Calu3 (cell line): ENCODE data around the gene UBAP2L. TPM values are rescaled to one million over a fixed set of nuclear protein-coding genes. Genes with fewer than 3 reads are reported as not detected.
"Not testable (repeated sequence)": the region's sequence is repeated elsewhere in the genome, so short reads cannot be mapped to it uniquely, and the experiment has no call there.

ENCODE experiments used
- BruUV-seq: library from RNA; stranded (reverse); fragments of 400-500 nt; replicated peaks from 2 replicates; lab custom pipeline; 2021; lab: Mats Ljungman, UMichigan
- CTCF ChIA-PET: fragments of 300-600 bp; sonication (Branson Sonifier 250); formaldehyde crosslinking; loops from one replicate; lab custom pipeline; 2022; ENCODE audit warnings: antibody characterized with exemption; lab: Charles Lee
- DNase-seq: peaks from one replicate; pipeline ENCODE4 v3.0.0; 2022
- H3K27ac Mint-ChIP-seq: one replicate; pipeline ENCODE4 v1.8.0; 2022; ENCODE audit warnings: mixed read lengths; ENCODE audit not compliant: unreplicated experiment
- H3K27me3 Mint-ChIP-seq: one replicate; pipeline ENCODE4 v1.8.0; 2022; ENCODE audit warnings: mixed read lengths; ENCODE audit not compliant: unreplicated experiment
- H3K36me3 Mint-ChIP-seq: one replicate; pipeline ENCODE4 v1.8.0; 2022; ENCODE audit warnings: mild to moderate bottlenecking, moderate library complexity, mixed read lengths; ENCODE audit not compliant: insufficient read depth, unreplicated experiment
- H3K4me1 Mint-ChIP-seq: one replicate; pipeline ENCODE4 v1.8.0; 2022; ENCODE audit warnings: mild to moderate bottlenecking, low read depth, mixed read lengths; ENCODE audit not compliant: unreplicated experiment
- H3K4me3 Mint-ChIP-seq: one replicate; pipeline ENCODE4 v1.8.0; 2022; ENCODE audit warnings: mild to moderate bottlenecking, low read depth, moderate library complexity, mixed read lengths; ENCODE audit not compliant: unreplicated experiment
- H3K9me3 Mint-ChIP-seq: one replicate; pipeline ENCODE4 v1.8.0; 2022; ENCODE audit warnings: low read depth, mixed read lengths; ENCODE audit not compliant: unreplicated experiment
- CTCF ChIP-seq: fragments of 200-600 bp; IDR thresholded peaks from one replicate; pipeline ENCODE4 v1.8.0; 2022; ENCODE audit warnings: antibody characterized with exemption; ENCODE audit not compliant: unreplicated experiment
- intact Hi-C: fragments of 100-400 bp; cut with micrococcal nuclease; formaldehyde crosslinking; loops from one replicate; pipeline ENCODE4 v1.10.0; 2022; ENCODE audit not compliant: unreplicated experiment
- microRNA-seq: library from miRNA; unstranded; fragments of <30 nt; microRNA quantifications from one replicate; pipeline ENCODE4 v1.2.0, GENCODE V29; 2022
- total RNA-seq: library from RNA; stranded (reverse); gene quantifications from 2 replicates; pipeline ENCODE4 v1.2.3, GENCODE V29; 2022

Gene UBAP2L
- total RNA-seq, 1 experiment from 2014 or later = 250 TPM

- no peak overlapping the region for H3K4me3 Mint-ChIP-seq
- CTCF ChIA-PET = no interaction called here
- DNase-seq = no peak
- BruUV-seq = no TSS peak
- TF ChIP-seq CTCF = no peak
- no peaks in the 10 kb centered on the region for H3K36me3 Mint-ChIP-seq
- peaks cover 45% of the 10 kb centered on the region for H3K27me3 Mint-ChIP-seq
- no peak overlapping the region for H3K27ac Mint-ChIP-seq
- H3K9me3 Mint-ChIP-seq = no peaks in the 10 kb centered on the region
- peaks cover 8% of the 10 kb centered on the region for H3K4me1 Mint-ChIP-seq
- intact Hi-C loops = no loop called here
These were observed 92.3 kb downstream of the UBAP2L start for GRCh38 chr1:154313066-154313356.

GRCh38 chr1:154314226-154314625, 93.5 kb downstream of the UBAP2L start:
- CTCF ChIA-PET, intact Hi-C loops, H3K4me1 Mint-ChIP-seq, BruUV-seq, H3K4me3 Mint-ChIP-seq, H3K36me3 Mint-ChIP-seq, H3K9me3 Mint-ChIP-seq, DNase-seq, H3K27ac Mint-ChIP-seq: not testable (repeated sequence)
- peaks cover 57% of the 10 kb centered on the region for H3K27me3 Mint-ChIP-seq

GRCh38 chr1:154316704-154317103, 95.9 kb downstream of the UBAP2L start:
- intact Hi-C loops = no loop called here
- Mint-ChIP-seq H3K36me3 (no peaks in the 10 kb centered on the region), H3K27ac (no peak overlapping the region), H3K27me3 (peaks cover 80% of the 10 kb centered on the region), H3K4me3 (no peak overlapping the region), H3K9me3 (no peaks in the 10 kb centered on the region), H3K4me1 (peaks cover 8% of the 10 kb centered on the region)
- no peak for DNase-seq
- BruUV-seq = no TSS peak
- TF ChIP-seq CTCF = no peak
- CTCF ChIA-PET = no interaction called here

- H3K4me1 Mint-ChIP-seq = no peaks in the 10 kb centered on the region
- CTCF ChIA-PET = no interaction called here
- no peak for TF ChIP-seq CTCF
- intact Hi-C loops = no loop called here
- no peak for DNase-seq
- H3K27me3 Mint-ChIP-seq = peaks cover 80% of the 10 kb centered on the region
- no peaks in the 10 kb centered on the region for H3K36me3 Mint-ChIP-seq
- no peaks in the 10 kb centered on the region for H3K9me3 Mint-ChIP-seq
- H3K27ac Mint-ChIP-seq = no peak overlapping the region
- BruUV-seq = no TSS peak
- no peak overlapping the region for H3K4me3 Mint-ChIP-seq
These were observed 97.6 kb downstream of the UBAP2L start for GRCh38 chr1:154318386-154318785.

Small RNA genes lying within 50 kb of the gene (microRNA-seq; reads per million reads assigned to microRNA genes)
- gene MIR190B = 20.4 reads per million, percentile 45 among the genes with 10 or more reads in this experiment

Other genes with a start within 250 kb of the UBAP2L start
- gene JTB, start 243.3 kb upstream of the UBAP2L start, total RNA-seq = 105 and 115 TPM in 2 replicates
- 87.5 and 95.0 TPM in 2 replicates for gene RAB13, start 234.6 kb upstream of the UBAP2L start, total RNA-seq
- 1,532 and 1,783 TPM in 2 replicates for gene RPS27, start 230.2 kb upstream of the UBAP2L start, total RNA-seq
- gene NUP210L, start 65.9 kb upstream of the UBAP2L start, total RNA-seq = 0.12 TPM in 1 of 2 replicates, not detected in the other
- gene TPM3, start 28.9 kb upstream of the UBAP2L start, total RNA-seq = 564 and 582 TPM in 2 replicates
- not detected in 2 replicates for gene CFAP141, start 14.6 kb upstream of the UBAP2L start, total RNA-seq
- gene HAX1, start 51.7 kb downstream of the UBAP2L start, total RNA-seq = 112 and 129 TPM in 2 replicates
- gene AQP10, start 100.1 kb downstream of the UBAP2L start, total RNA-seq = not detected in 2 replicates
- 9.1 and 9.9 TPM in 2 replicates for gene ATP8B2, start 104.6 kb downstream of the UBAP2L start, total RNA-seq
- 5.0 and 8.3 TPM in 2 replicates for gene IL6R, start 184.4 kb downstream of the UBAP2L start, total RNA-seq